SHP77 (cell line): Measurements from ENCODE around the gene SVIL.
"Not testable (repeated sequence)": the region's sequence is repeated elsewhere in the genome, so short reads cannot be mapped to it uniquely, and the experiment has no call there.

Source experiments
- DNase-seq, 2 experiments: peaks; one replicate each; lab custom pipeline; 2025; lab: John Stamatoyannopoulos, UW

SVIL gene

GRCh38 chr10:29603223-29603896, 31.4 kb downstream of the SVIL start:
- DNase-seq: no peak

- no peak for DNase-seq
These were observed 34.0 kb downstream of the SVIL start for GRCh38 chr10:29600821-29601220.

- DNase-seq: no peak
These were observed 34.7 kb downstream of the SVIL start for GRCh38 chr10:29600067-29600466.

GRCh38 chr10:29598851-29599311, 35.9 kb downstream of the SVIL start:
- DNase-seq: no peak

GRCh38 chr10:29596826-29597225, 37.9 kb downstream of the SVIL start:
- no peak for DNase-seq

- DNase-seq: no peak
These were observed 38.4 kb downstream of the SVIL start for GRCh38 chr10:29596356-29596755.

GRCh38 chr10:29595636-29596225, 39.0 kb downstream of the SVIL start:
- DNase-seq: no peak

GRCh38 chr10:29595146-29595545, 39.6 kb downstream of the SVIL start:
- DNase-seq: no peak

- no peak for DNase-seq
These were observed 43.2 kb downstream of the SVIL start for GRCh38 chr10:29591651-29591968.

GRCh38 chr10:29590915-29591650, 43.7 kb downstream of the SVIL start:
- DNase-seq: no peak

GRCh38 chr10:29588629-29589421, 45.9 kb downstream of the SVIL start:
- no peak for DNase-seq

GRCh38 chr10:29587750-29588628, 46.8 kb downstream of the SVIL start:
- not testable (repeated sequence) for DNase-seq

- not testable (repeated sequence) for DNase-seq
These were observed 47.5 kb downstream of the SVIL start for GRCh38 chr10:29587102-29587749.

- DNase-seq: no peak
These were observed 48.3 kb downstream of the SVIL start for GRCh38 chr10:29586509-29586908.

- peak in 1 of 2 experiments; percentile 17 for DNase-seq
These were observed 49.2 kb downstream of the SVIL start for GRCh38 chr10:29585488-29585976.

- DNase-seq: no peak
These were observed 50.3 kb downstream of the SVIL start for GRCh38 chr10:29584436-29584835.

- DNase-seq: no peak
These were observed 51.1 kb downstream of the SVIL start for GRCh38 chr10:29583674-29584073.

- not testable (repeated sequence) for DNase-seq
These were observed 52.0 kb downstream of the SVIL start for GRCh38 chr10:29582769-29583168.

- no peak for DNase-seq
These were observed 55.3 kb downstream of the SVIL start for GRCh38 chr10:29579455-29579970.

GRCh38 chr10:29578457-29578856, 56.3 kb downstream of the SVIL start:
- no peak for DNase-seq
